Dendritic cell treated with granulocyte-macrophage colony-stimulating factor and Interleukin-4, amounts not matched to agents 40 ng/mL and 50 ng/mL, for 4 days (primary cell): Measurements from ENCODE around the gene SPATA18.

Experiments
- H3K27ac Mint-ChIP-seq: one replicate; pipeline ENCODE4 v1.8.0; 2022; ENCODE audit warnings: mild to moderate bottlenecking, mixed read lengths
- H3K27me3 Mint-ChIP-seq: one replicate; pipeline ENCODE4 v1.8.0; 2022; ENCODE audit warnings: mild to moderate bottlenecking, mixed read lengths
- H3K36me3 Mint-ChIP-seq: one replicate; pipeline ENCODE4 v1.8.0; 2022; ENCODE audit warnings: low read depth, mixed read lengths
- H3K4me1 Mint-ChIP-seq: one replicate; pipeline ENCODE4 v1.8.0; 2022; ENCODE audit warnings: low read depth, mixed read lengths
- H3K4me3 Mint-ChIP-seq: one replicate; pipeline ENCODE4 v1.8.0; 2022; ENCODE audit warnings: mild to moderate bottlenecking, moderate library complexity, mixed read lengths
- H3K9me3 Mint-ChIP-seq: one replicate; pipeline ENCODE4 v1.8.0; 2022; ENCODE audit warnings: mixed read lengths
- intact Hi-C: fragments of 100-400 bp; cut with micrococcal nuclease; formaldehyde crosslinking; loops from one replicate; pipeline ENCODE4 v1.15.0; 2022

Gene SPATA18

GRCh38 chr4:52035190-52035589 lies 15.9 kb upstream of the SPATA18 start:
- Mint-ChIP-seq H3K9me3 (no peaks in the 10 kb centered on the region), H3K4me1 (peaks cover 22% of the 10 kb centered on the region), H3K4me3 (no peak overlapping the region), H3K27me3 (peaks cover 47% of the 10 kb centered on the region), H3K27ac (no peak overlapping the region), H3K36me3 (no peaks in the 10 kb centered on the region)
- intact Hi-C loops: no loop called here

- Mint-ChIP-seq H3K4me3 (no peak overlapping the region), H3K27me3 (peaks cover 62% of the 10 kb centered on the region), H3K9me3 (no peaks in the 10 kb centered on the region), H3K27ac (no peak overlapping the region), H3K4me1 (peaks cover 23% of the 10 kb centered on the region), H3K36me3 (no peaks in the 10 kb centered on the region)
- intact Hi-C loops: no loop called here
Observed at GRCh38 chr4:52036886-52037530, 14.1 kb upstream of the SPATA18 start.

GRCh38 chr4:52037689-52038102 lies 13.4 kb upstream of the SPATA18 start:
- H3K27me3 Mint-ChIP-seq: peaks cover 67% of the 10 kb centered on the region
- H3K9me3 Mint-ChIP-seq: no peaks in the 10 kb centered on the region
- intact Hi-C loops: no loop called here
- H3K27ac Mint-ChIP-seq: no peak overlapping the region
- peak overlapping the region; percentile 63 for H3K4me3 Mint-ChIP-seq
- H3K36me3 Mint-ChIP-seq: no peaks in the 10 kb centered on the region
- H3K4me1 Mint-ChIP-seq: peaks cover 25% of the 10 kb centered on the region

- H3K27me3 Mint-ChIP-seq: peaks cover 67% of the 10 kb centered on the region
- H3K4me1 Mint-ChIP-seq: peaks cover 29% of the 10 kb centered on the region
- no peaks in the 10 kb centered on the region for H3K9me3 Mint-ChIP-seq
- H3K27ac Mint-ChIP-seq: no peak within 1 kb of the TSS
- peak within 1 kb of the TSS; percentile 73 for H3K4me3 Mint-ChIP-seq
- intact Hi-C loops: no loop called here
- H3K36me3 Mint-ChIP-seq: no peaks in the 10 kb centered on the region
Observed at GRCh38 chr4:52038103-52038912, 12.8 kb upstream of the SPATA18 start, which contains the start of gene SGCB. SGCB (minus strand) TSS chr4:52038299; CDS start chr4:52038259, 40 bp downstream.

- no peak overlapping the region for H3K4me3 Mint-ChIP-seq
- no peak overlapping the region for H3K27ac Mint-ChIP-seq
- intact Hi-C loops: no loop called here
- peaks cover 52% of the 10 kb centered on the region for H3K27me3 Mint-ChIP-seq
- peaks cover 24% of the 10 kb centered on the region for H3K4me1 Mint-ChIP-seq
- no peaks in the 10 kb centered on the region for H3K9me3 Mint-ChIP-seq
- no peaks in the 10 kb centered on the region for H3K36me3 Mint-ChIP-seq
Observed at GRCh38 chr4:52045028-52045427, 6.1 kb upstream of the SPATA18 start.

- Mint-ChIP-seq H3K4me1 (peaks cover 24% of the 10 kb centered on the region), H3K27me3 (peaks cover 68% of the 10 kb centered on the region), H3K9me3 (no peaks in the 10 kb centered on the region), H3K36me3 (no peaks in the 10 kb centered on the region), H3K4me3 (no peak overlapping the region), H3K27ac (no peak overlapping the region)
- intact Hi-C loops: no loop called here
Observed at GRCh38 chr4:52049266-52049665, 1.8 kb upstream of the SPATA18 start.

- H3K9me3 Mint-ChIP-seq: no peaks in the 10 kb centered on the region
- peaks cover 72% of the 10 kb centered on the region for H3K27me3 Mint-ChIP-seq
- H3K4me3 Mint-ChIP-seq: peak overlapping the region; percentile 84
- H3K27ac Mint-ChIP-seq: peak overlapping the region; percentile 51
- intact Hi-C loops: no loop called here
- H3K36me3 Mint-ChIP-seq: no peaks in the 10 kb centered on the region
- peaks cover 34% of the 10 kb centered on the region for H3K4me1 Mint-ChIP-seq
Observed at GRCh38 chr4:52051615-52052474, 741 bp downstream of the SPATA18 start.

GRCh38 chr4:52052475-52052780 lies 1.3 kb downstream of the SPATA18 start:
- intact Hi-C loops: no loop called here
- Mint-ChIP-seq H3K36me3 (no peaks in the 10 kb centered on the region), H3K4me3 (peak overlapping the region; percentile 84), H3K4me1 (peaks cover 39% of the 10 kb centered on the region), H3K9me3 (no peaks in the 10 kb centered on the region), H3K27me3 (peaks cover 68% of the 10 kb centered on the region), H3K27ac (peak overlapping the region; percentile 51)

- H3K27ac Mint-ChIP-seq: no peak overlapping the region
- intact Hi-C loops: no loop called here
- H3K9me3 Mint-ChIP-seq: no peaks in the 10 kb centered on the region
- H3K4me3 Mint-ChIP-seq: no peak overlapping the region
- peaks cover 56% of the 10 kb centered on the region for H3K4me1 Mint-ChIP-seq
- no peaks in the 10 kb centered on the region for H3K36me3 Mint-ChIP-seq
- peaks cover 53% of the 10 kb centered on the region for H3K27me3 Mint-ChIP-seq
Observed at GRCh38 chr4:52054254-52054653, 3.1 kb downstream of the SPATA18 start.

- Mint-ChIP-seq H3K27me3 (peaks cover 41% of the 10 kb centered on the region), H3K4me1 (peaks cover 60% of the 10 kb centered on the region), H3K4me3 (no peak overlapping the region), H3K27ac (no peak overlapping the region), H3K36me3 (no peaks in the 10 kb centered on the region), H3K9me3 (no peaks in the 10 kb centered on the region)
- intact Hi-C loops: no loop called here
Observed at GRCh38 chr4:52057196-52057595, 6.1 kb downstream of the SPATA18 start.

GRCh38 chr4:52058275-52058674 lies 7.2 kb downstream of the SPATA18 start:
- Mint-ChIP-seq H3K9me3 (no peaks in the 10 kb centered on the region), H3K27ac (no peak overlapping the region), H3K27me3 (peaks cover 34% of the 10 kb centered on the region), H3K4me3 (no peak overlapping the region), H3K36me3 (no peaks in the 10 kb centered on the region), H3K4me1 (peaks cover 52% of the 10 kb centered on the region)
- intact Hi-C loops: no loop called here

- no peaks in the 10 kb centered on the region for H3K36me3 Mint-ChIP-seq
- no peak overlapping the region for H3K27ac Mint-ChIP-seq
- H3K9me3 Mint-ChIP-seq: no peaks in the 10 kb centered on the region
- intact Hi-C loops: no loop called here
- H3K27me3 Mint-ChIP-seq: peaks cover 28% of the 10 kb centered on the region
- H3K4me3 Mint-ChIP-seq: no peak overlapping the region
- peaks cover 46% of the 10 kb centered on the region for H3K4me1 Mint-ChIP-seq
Observed at GRCh38 chr4:52059372-52059771, 8.3 kb downstream of the SPATA18 start.

- H3K27ac Mint-ChIP-seq: no peak overlapping the region
- intact Hi-C loops: no loop called here
- no peaks in the 10 kb centered on the region for H3K9me3 Mint-ChIP-seq
- no peaks in the 10 kb centered on the region for H3K36me3 Mint-ChIP-seq
- no peaks in the 10 kb centered on the region for H3K4me1 Mint-ChIP-seq
- H3K4me3 Mint-ChIP-seq: no peak overlapping the region
- peaks cover 52% of the 10 kb centered on the region for H3K27me3 Mint-ChIP-seq
Observed at GRCh38 chr4:52069571-52069970, 18.5 kb downstream of the SPATA18 start.
